ENCODE results near the gene STX16. TPM values are rescaled to one million over a fixed set of nuclear protein-coding genes. Genes with fewer than 3 reads are reported as not detected.

STX16 gene
- total RNA-seq, 1 donor from 2014 or later = 67.8 TPM

DNA sequence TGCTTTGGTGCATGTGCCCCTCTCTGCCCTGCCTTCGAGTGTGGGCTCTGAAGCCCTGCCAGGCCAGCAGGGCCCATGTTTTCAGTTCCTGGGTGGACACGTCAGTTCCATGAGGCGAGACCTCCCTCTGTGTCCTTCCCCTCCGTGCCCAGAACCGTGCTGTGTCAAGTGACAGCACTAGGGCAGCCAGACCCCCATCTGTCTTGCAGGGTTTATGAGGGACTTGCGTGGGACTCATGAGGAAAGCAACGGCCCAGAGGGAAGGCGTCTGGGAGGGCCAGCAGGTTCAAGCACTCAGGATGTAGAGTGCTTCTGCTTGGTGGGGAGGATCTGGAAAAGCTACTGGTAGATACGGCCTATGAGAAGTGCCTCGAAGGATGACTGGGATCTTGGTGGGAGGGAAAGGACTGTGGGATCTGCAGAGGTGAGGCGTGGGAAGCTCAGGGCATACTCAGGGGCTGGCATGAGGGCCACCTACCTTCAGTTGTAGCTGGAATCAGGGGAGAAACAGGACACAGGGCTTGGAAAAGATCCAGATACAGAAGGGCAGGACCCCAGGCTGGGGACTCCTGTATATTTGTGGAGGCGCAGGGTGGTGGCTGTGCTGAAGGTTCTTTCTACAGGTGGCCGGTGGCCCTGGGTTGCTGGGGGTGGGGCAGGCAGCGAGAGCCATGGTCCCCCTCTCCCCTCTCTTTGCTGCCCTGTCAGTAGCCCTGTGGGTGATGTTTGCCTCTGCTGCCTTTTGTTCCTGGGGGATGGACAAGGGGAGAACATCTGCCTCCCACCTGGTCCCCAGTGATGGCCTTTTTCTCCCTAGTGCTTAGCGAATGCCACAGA lies 47.0 kb downstream of the STX16 start:
- Histone ChIP-seq H3K36me3 (peaks cover 70% of the 10 kb centered on the region), H3K4me1 (peaks cover 16% of the 10 kb centered on the region), H3K4me3 (no peak overlapping the region), H3K27ac (no peak overlapping the region), H3K27me3 (ENCODE audit: low read depth) (no peaks in the 10 kb centered on the region), H3K9me3 (no peaks in the 10 kb centered on the region)
- intact Hi-C loops (cut with DNase I) = no loop called here
- DNase-seq (no peak), ATAC-seq (no peak)
- TF ChIP-seq, protein P1, sequence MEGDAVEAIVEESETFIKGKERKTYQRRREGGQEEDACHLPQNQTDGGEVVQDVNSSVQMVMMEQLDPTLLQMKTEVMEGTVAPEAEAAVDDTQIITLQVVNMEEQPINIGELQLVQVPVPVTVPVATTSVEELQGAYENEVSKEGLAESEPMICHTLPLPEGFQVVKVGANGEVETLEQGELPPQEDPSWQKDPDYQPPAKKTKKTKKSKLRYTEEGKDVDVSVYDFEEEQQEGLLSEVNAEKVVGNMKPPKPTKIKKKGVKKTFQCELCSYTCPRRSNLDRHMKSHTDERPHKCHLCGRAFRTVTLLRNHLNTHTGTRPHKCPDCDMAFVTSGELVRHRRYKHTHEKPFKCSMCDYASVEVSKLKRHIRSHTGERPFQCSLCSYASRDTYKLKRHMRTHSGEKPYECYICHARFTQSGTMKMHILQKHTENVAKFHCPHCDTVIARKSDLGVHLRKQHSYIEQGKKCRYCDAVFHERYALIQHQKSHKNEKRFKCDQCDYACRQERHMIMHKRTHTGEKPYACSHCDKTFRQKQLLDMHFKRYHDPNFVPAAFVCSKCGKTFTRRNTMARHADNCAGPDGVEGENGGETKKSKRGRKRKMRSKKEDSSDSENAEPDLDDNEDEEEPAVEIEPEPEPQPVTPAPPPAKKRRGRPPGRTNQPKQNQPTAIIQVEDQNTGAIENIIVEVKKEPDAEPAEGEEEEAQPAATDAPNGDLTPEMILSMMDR (IDR thresholded peaks at IDR 0.05) = no peak

DNA sequence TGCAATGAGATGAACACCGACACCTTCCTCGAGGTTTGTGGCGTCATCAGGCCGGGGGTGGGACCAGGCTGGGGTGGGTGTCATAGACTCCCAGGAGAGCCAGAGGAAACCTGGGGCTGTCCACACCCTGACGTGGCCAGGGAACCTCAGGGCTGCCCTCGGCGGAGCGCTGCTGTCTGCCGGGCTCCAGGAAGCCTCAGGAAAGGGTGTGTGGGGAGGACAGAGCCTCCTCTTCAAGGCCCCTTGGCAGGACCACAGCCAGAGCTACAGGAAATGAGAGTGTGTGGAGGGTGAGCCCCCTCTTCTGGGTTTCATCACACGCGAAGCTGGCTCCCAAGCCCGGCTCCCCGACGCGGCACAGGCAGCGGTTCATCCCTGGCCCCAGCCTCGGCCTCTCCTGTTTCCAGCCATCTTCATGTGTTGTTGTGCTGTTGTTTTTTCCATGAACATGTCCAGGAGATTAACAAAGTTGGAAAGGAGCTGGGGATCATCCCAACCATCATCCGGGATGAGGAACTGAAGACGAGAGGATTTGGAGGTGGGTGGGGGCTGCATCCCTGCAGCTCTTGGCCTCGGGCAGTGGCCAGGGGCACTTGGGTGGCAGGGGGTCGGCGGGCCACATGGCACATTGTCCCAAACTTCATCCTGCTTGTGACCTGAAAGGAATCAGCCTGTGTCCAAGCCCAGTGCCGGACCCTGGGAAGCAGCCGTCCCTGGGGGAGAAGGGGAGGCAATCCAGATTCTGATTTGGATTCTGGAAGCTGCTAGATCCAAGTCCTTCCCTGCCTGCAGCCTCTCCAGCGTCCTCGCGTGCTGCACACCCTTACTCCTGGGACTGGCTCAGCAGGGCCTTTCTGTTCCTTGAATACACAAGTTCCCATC lies 47.9 kb downstream of the STX16 start:
- no peak for DNase-seq
- peaks cover 8% of the 10 kb centered on the region for H3K4me1 ChIP-seq
- peaks cover 79% of the 10 kb centered on the region for H3K36me3 ChIP-seq
- TF ChIP-seq, protein P1 (IDR thresholded peaks at IDR 0.05) = no peak
- no peak for ATAC-seq
- no peak overlapping the region for H3K4me3 ChIP-seq
- no peak overlapping the region for H3K27ac ChIP-seq
- no peaks in the 10 kb centered on the region for H3K9me3 ChIP-seq
- intact Hi-C loops (cut with DNase I) = no loop called here
- H3K27me3 ChIP-seq (ENCODE audit: low read depth) = no peaks in the 10 kb centered on the region

DNA sequence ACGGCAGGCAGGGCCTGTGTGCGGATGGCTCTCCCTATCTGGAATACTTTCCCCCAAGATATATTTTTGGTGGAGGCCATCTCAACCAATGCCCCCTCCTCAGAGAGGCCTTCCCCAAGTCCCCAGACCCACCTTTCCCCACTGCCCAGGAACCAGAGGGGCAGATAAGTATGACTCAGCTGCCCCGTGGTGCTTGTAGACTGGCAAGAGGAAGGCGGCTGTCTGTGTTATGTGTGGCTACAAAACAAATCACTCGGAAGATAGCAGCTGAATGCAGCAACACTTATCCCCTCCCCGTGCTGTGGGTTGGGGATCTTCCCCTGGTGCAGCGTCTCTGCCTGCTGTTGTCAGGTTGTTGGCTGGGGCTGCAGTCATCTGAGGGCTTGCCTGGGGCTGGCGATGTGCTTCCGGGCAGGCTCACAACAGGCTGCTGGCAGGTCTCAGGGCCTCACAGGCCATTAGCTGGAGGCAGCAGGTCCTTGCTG lies 48.6 kb downstream of the STX16 start:
- no peaks in the 10 kb centered on the region for H3K27me3 ChIP-seq (ENCODE audit: low read depth)
- peaks cover 85% of the 10 kb centered on the region for H3K36me3 ChIP-seq
- ATAC-seq (no peak), DNase-seq (no peak)
- intact Hi-C loops (cut with DNase I) = no loop called here
- no peak overlapping the region for H3K27ac ChIP-seq
- TF ChIP-seq, protein P1 (IDR thresholded peaks at IDR 0.05) = no peak
- H3K9me3 ChIP-seq = no peaks in the 10 kb centered on the region
- H3K4me1 ChIP-seq = peaks cover 1% of the 10 kb centered on the region
- no peak overlapping the region for H3K4me3 ChIP-seq

DNA sequence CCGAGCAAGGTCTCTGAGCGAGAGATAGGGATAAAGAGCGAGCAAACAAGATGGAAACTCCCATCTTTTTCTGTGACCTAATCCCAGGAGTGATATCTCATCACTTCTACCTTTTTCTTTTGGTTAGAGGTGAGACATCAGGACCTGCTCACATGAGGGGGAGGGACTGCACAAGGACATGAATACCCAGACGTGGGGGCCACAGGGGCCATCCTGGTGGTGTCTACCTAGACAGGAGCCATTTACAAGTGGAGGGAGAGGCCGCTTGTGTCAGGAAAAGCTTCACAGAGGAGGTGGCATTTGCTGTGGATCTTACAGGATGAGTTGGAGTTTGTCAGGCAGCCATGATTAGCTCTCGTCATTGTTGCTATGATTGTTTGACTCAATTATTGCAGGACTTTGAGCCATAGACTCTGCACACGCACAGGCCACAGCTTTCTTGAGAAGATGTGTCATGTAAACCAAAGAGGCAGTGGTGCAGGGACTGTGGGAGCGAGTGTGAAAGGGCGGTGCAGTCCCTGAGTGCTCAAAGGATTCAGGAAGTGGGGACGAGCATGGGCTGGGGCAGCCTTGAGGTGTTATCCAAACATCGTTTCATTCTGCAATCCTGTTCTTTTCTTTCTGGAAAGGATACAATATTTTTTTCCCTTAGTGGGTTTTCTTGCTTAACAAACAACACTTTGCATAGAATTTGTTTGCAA lies 49.2 kb downstream of the STX16 start:
- Histone ChIP-seq H3K4me3 (no peak overlapping the region), H3K27ac (no peak overlapping the region), H3K36me3 (peaks cover 91% of the 10 kb centered on the region), H3K4me1 (no peaks in the 10 kb centered on the region), H3K9me3 (no peaks in the 10 kb centered on the region), H3K27me3 (ENCODE audit: low read depth) (no peaks in the 10 kb centered on the region)
- TF ChIP-seq, protein P1 (IDR thresholded peaks at IDR 0.05) = no peak
- DNase-seq (no peak), ATAC-seq (no peak)
- intact Hi-C loops (cut with DNase I) = no loop called here

DNA sequence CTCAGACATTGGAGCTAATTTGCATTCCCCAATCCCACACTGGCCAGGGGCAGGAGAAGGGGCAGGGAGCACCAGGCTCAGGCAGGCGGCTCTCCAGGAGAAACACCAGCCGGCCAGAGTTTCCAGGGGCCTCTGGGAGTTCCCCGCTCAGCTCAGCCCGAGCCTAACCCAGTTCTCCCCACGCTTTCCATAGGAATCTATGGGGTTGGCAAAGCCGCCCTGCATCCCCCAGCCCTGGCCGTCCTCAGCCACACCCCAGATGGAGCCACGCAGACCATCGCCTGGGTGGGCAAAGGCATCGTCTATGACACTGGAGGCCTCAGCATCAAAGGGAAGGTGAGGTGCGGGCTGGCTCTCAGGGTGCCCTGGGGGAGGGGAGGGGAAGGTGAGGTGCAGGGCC lies 49.7 kb downstream of the STX16 start:
- Histone ChIP-seq H3K27ac (no peak overlapping the region), H3K36me3 (peaks cover 91% of the 10 kb centered on the region), H3K4me3 (no peak overlapping the region), H3K9me3 (no peaks in the 10 kb centered on the region), H3K4me1 (no peaks in the 10 kb centered on the region), H3K27me3 (ENCODE audit: low read depth) (no peaks in the 10 kb centered on the region)
- ATAC-seq = no peak
- TF ChIP-seq, protein P1 (IDR thresholded peaks at IDR 0.05) = no peak
- no peak for DNase-seq
- intact Hi-C loops (cut with DNase I) = no loop called here

Data from lower lobe of right lung (tissue), 2 donors.